Stromal cell of bone marrow (primary cell): ENCODE data around the gene GARRE1.
"Not testable (repeated sequence)": the region's sequence is repeated elsewhere in the genome, so short reads cannot be mapped to it uniquely, and the experiment has no call there.

ENCODE experiments used
- DNase-seq: peaks from one replicate; pipeline ENCODE4 v3.0.0-alpha.2; 2012; ENCODE audit warnings: low read depth

The GARRE1 gene

GRCh38 chr19:34232566-34233481 is 21.5 kb upstream of the GARRE1 start:
- DNase-seq = peak; percentile 93

DNA sequence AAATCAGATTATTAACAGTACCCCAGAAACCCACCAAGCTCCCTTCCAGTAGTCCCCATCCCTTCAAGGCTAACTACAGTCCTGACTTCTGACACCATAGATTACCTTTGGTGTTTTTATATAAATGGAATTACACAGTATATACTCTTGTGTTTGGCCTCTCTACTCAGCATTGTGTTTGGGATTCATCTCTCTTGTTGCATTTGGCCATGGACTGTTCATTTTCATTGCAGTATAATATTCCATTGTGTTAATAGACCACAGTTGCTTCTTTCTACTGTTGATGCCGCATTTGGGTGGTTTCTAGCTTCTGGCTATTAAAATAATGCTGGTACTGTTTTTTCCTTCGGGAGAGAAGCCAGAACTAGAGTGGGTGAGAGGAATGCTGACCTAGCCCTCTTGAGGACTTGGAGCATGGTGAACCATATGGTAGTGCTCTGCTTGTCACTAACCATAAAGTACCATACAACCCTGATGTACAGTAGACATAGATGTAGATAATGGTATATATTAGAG is 18.9 kb upstream of the GARRE1 start:
- DNase-seq = no peak

- DNase-seq = no peak
Observed at GRCh38 chr19:34236035-34236987, 18.0 kb upstream of the GARRE1 start.

GRCh38 chr19:34237283-34237682 is 17.1 kb upstream of the GARRE1 start:
- no peak for DNase-seq

DNA sequence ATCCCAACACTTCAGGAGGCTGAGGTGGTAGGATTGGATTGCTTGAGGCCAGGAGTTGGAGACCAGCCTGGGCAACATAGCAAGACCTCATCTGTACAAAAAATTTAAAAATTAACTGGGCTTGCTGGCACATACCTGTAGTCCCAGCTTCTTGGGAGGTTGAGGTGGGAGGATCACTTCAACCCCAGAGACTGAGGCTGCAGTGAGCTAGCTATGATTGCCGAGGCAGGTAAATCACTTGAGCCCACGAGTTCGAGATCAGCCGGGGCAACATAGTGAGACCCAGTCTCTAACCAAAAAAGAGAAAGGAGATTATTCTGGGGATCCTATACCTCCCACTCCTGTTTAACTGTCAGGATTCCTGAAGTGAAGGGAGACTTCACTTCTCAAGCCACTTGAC is 16.4 kb upstream of the GARRE1 start:
- no peak for DNase-seq

DNA sequence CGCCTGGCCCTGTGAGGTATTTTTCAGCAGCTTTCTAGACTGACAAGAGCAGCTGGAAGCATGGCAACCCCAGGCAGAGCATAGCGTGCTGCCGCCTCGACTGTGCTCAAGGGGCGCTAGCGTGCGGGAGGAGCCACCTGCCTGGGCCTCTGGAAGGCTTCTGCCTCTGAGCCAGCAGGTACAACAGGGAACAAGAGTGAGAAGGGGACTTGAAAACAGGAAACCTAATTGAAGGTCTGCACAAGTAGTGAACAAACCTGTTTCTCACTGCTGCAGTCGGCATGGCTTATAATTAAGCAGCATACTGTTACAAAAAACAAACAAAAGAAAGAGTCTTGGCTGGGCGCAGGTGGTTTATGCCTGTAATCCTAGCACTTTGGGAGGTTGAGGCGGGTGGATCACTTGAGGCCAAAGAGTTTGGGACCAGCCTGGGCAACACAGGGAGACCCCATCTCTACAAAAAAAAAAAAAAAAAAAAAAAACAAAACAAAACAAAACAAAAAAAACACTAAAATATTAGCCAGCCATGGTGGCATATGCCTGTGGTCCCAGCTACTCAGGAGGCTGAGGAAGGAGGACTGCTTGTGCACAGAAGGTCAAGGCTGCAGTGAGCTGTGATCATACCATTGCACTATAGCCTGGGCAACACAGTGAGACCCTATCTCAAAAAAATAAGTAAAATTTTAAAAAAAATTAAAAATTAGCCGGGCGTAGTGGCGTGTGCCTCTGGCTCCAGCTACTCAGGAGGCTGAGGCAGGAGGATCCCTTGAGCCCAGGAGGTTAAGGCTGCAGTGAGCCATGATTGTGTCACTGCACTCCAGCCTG is 12.6 kb upstream of the GARRE1 start:
- DNase-seq = no peak

GRCh38 chr19:34243138-34243875 is 11.0 kb upstream of the GARRE1 start:
- DNase-seq = not testable (repeated sequence)

DNA sequence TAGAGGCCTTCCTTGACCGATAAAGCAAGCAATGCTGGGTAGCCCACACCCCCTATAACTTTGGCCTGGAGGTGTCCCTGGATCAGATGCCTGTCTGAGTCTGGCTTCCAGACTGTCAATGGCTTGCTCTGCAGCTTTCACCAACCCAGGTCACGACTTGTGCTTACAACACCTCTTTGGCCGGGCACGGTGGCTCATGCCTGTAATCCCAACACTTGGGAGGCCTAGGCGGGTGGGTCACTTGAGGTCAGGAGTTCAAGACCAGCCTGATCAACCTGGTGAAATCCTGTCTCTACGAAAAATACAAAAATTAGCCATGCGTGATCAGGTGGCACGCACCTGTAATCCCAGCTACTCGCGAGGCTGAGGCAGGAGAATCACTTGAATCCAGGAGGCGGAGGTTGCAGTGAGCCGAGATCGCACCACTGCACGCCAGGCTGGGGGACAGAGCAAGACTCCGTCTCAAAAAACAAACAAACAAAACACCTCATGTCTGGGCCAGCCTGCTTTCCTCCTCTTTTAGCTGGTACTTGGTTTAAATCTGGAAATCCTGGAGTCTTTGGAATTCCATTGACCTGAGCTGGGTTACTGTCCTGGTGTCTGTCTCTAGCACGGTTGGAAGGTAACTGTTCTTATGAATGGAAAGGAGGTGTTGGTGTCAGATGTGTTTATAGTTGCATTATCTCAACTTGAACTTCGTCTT is 10.3 kb upstream of the GARRE1 start:
- DNase-seq = no peak

GRCh38 chr19:34244611-34245299 is 9.6 kb upstream of the GARRE1 start:
- no peak for DNase-seq

GRCh38 chr19:34246340-34246739 is 8.0 kb upstream of the GARRE1 start:
- no peak for DNase-seq

DNA sequence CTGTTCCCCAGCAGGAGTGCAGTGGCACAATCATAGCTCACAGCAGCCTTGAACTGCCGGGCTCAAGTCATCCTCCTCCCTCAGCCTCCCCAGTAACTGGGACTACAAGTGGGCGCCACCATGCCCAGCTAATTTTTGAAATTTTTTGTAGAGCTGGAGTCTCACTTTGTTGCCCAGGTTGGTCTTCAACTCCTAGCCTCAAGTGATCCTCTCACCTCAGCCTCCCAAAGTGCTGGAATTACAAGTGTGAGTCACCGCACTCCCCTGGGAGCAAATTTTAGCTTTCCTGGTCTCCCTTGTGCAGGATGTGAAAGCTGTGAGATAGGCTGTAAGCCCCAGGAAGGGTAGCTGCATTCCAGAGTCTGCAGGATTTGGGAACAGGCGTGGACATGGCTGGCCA is 5.4 kb upstream of the GARRE1 start:
- DNase-seq = no peak

- not testable (repeated sequence) for DNase-seq
Observed at GRCh38 chr19:34253167-34253566, 1.2 kb upstream of the GARRE1 start.

DNA sequence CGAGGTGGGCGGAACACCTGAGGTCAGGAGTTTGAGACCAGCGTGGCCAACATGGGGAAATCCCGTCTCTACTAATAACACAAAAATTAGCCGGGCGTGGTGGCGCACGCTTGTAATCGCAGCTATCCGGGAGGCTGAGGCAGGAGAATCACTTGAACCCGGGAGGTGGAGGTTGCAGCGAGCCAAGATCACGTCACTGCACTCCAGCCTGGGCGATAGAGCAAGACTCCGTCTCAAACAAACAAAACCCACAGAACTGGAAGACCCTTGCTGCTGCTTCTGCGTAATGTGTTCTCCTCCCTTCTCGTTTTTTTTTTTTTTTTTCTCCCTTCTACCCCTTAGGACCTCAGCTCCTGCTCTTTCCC is 691 bp upstream of the GARRE1 start:
- not testable (repeated sequence) for DNase-seq

DNA sequence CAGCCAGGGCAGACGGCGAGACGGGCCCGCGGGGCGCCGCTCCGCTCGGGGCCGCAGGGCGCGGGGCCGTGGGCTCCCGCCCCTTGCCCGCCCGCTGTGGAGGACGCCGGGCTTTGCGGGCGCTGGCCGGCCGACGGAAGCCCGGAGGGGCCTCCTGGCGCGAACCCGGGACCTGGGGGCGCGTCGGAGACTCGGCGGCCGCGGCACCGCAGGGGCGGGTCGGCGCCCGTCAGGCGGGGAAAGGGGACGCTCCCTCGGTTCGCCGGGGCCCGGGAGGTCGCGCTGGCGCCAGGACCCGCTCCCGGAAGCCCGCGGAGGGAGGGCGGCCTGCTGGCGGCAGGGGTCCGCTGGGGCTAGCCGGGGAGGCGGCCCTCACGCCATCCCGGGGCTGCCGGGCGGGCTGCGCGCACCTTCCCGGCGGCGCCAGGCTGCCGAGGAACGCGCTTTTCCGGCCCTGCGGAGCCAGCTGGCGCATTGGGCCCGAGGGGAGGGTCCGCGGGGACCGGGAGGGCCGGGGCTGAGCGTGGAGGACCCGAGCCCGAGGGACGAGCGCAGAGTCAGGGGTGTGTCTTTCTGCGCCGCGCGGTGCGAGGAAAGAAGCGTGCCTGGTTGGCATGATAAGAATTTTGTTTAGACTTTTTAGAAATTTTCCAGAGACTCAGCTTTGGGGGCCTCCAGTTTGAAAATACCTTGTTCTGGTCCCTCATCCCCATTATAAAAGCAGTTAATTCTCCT is 511 bp downstream of the GARRE1 start:
- no peak for DNase-seq

GRCh38 chr19:34255546-34255945 is 1.2 kb downstream of the GARRE1 start:
- DNase-seq = no peak

GRCh38 chr19:34256835-34257558 is 2.6 kb downstream of the GARRE1 start:
- DNase-seq = no peak

GRCh38 chr19:34257559-34257924 is 3.2 kb downstream of the GARRE1 start:
- DNase-seq = no peak

GRCh38 chr19:34259367-34260095 is 5.2 kb downstream of the GARRE1 start:
- DNase-seq = no peak
